Activated CD4-positive, alpha-beta memory T cell treated with anti-CD3 and anti-CD28 coated beads, Interleukin-2, amount 10 ng/mL, durations not matched to agents 7 days and 5 days (primary cell): Measurements from ENCODE around the gene PLPP3. TPM values are rescaled to one million over a fixed set of nuclear protein-coding genes. Genes with fewer than 3 reads are reported as not detected.

Source experiments
- CTCF ChIA-PET: fragments of 350-600 bp; sonication (Branson Sonifier 250); formaldehyde crosslinking; loops from one replicate; lab custom pipeline; 2021; ENCODE audit warnings: antibody characterized with exemption, inconsistent platforms; lab: Charles Lee
- POLR2A ChIA-PET: fragments of 350-600 bp; sonication (Branson Sonifier 250); formaldehyde crosslinking; loops from one replicate; lab custom pipeline; 2021; ENCODE audit warnings: antibody characterized with exemption; lab: Charles Lee
- DNase-seq: peaks from one replicate; pipeline ENCODE4 v3.0.0-alpha.2; 2020
- H3K27ac Mint-ChIP-seq: one replicate; pipeline ENCODE4 v1.8.0; 2021; ENCODE audit warnings: mild to moderate bottlenecking, mixed read lengths
- H3K27me3 Mint-ChIP-seq: one replicate; pipeline ENCODE4 v1.8.0; 2021; ENCODE audit warnings: mixed read lengths
- H3K36me3 Mint-ChIP-seq: one replicate; pipeline ENCODE4 v1.8.0; 2021; ENCODE audit warnings: low read depth, mixed read lengths
- H3K4me1 Mint-ChIP-seq: one replicate; pipeline ENCODE4 v1.8.0; 2021; ENCODE audit warnings: mixed read lengths
- H3K4me3 Mint-ChIP-seq: one replicate; pipeline ENCODE4 v1.8.0; 2021; ENCODE audit warnings: mild to moderate bottlenecking, mixed read lengths
- H3K9me3 Mint-ChIP-seq: one replicate; pipeline ENCODE4 v1.8.0; 2021; ENCODE audit warnings: mixed read lengths
- total RNA-seq, 2 experiments: library from RNA; stranded (reverse); gene quantifications; one replicate each; pipeline ENCODE4 v1.2.3, GENCODE V29; 2021

The PLPP3 gene
- total RNA-seq, 2 experiments from 2014 or later, result not detected

GRCh38 chr1:56462209-56462608, 117.2 kb downstream of the PLPP3 start:
- Mint-ChIP-seq H3K27me3 (no peaks in the 10 kb centered on the region), H3K4me3 (no peak overlapping the region), H3K9me3 (no peaks in the 10 kb centered on the region), H3K4me1 (no peaks in the 10 kb centered on the region), H3K27ac (no peak overlapping the region), H3K36me3 (no peaks in the 10 kb centered on the region)
- CTCF ChIA-PET, result interaction anchor here (0.6 kb wide), 1 partner anchor 521 kb away, joined by 3 read pairs; no protein-coding TSS in a partner anchor
- no peak for DNase-seq
- POLR2A ChIA-PET, result no interaction called here

GRCh38 chr1:56461158-56462127, 117.9 kb downstream of the PLPP3 start:
- no peaks in the 10 kb centered on the region for H3K36me3 Mint-ChIP-seq
- CTCF ChIA-PET, result no interaction called here
- POLR2A ChIA-PET, result no interaction called here
- no peaks in the 10 kb centered on the region for H3K27me3 Mint-ChIP-seq
- no peak for DNase-seq
- no peaks in the 10 kb centered on the region for H3K9me3 Mint-ChIP-seq
- H3K27ac Mint-ChIP-seq, result no peak overlapping the region
- H3K4me1 Mint-ChIP-seq, result no peaks in the 10 kb centered on the region
- H3K4me3 Mint-ChIP-seq, result no peak overlapping the region

- no peaks in the 10 kb centered on the region for H3K4me1 Mint-ChIP-seq
- H3K36me3 Mint-ChIP-seq, result no peaks in the 10 kb centered on the region
- no peak overlapping the region for H3K27ac Mint-ChIP-seq
- H3K27me3 Mint-ChIP-seq, result no peaks in the 10 kb centered on the region
- DNase-seq, result no peak
- POLR2A ChIA-PET, result no interaction called here
- CTCF ChIA-PET, result no interaction called here
- H3K9me3 Mint-ChIP-seq, result no peaks in the 10 kb centered on the region
- H3K4me3 Mint-ChIP-seq, result no peak overlapping the region
Measured at GRCh38 chr1:56459260-56459659, 120.1 kb downstream of the PLPP3 start.

- DNase-seq, result no peak
- Mint-ChIP-seq H3K4me3 (no peak overlapping the region), H3K4me1 (no peaks in the 10 kb centered on the region), H3K9me3 (no peaks in the 10 kb centered on the region), H3K36me3 (no peaks in the 10 kb centered on the region), H3K27ac (no peak overlapping the region), H3K27me3 (no peaks in the 10 kb centered on the region)
- CTCF ChIA-PET, result no interaction called here
- POLR2A ChIA-PET, result no interaction called here
Measured at GRCh38 chr1:56457756-56458375, 121.5 kb downstream of the PLPP3 start.

GRCh38 chr1:56456435-56457101, 122.8 kb downstream of the PLPP3 start:
- POLR2A ChIA-PET, result no interaction called here

GRCh38 chr1:56453417-56454078, 125.8 kb downstream of the PLPP3 start:
- Mint-ChIP-seq H3K4me3 (no peak overlapping the region), H3K36me3 (no peaks in the 10 kb centered on the region), H3K27me3 (no peaks in the 10 kb centered on the region), H3K27ac (no peak overlapping the region), H3K9me3 (no peaks in the 10 kb centered on the region), H3K4me1 (no peaks in the 10 kb centered on the region)
- CTCF ChIA-PET, result no interaction called here
- no peak for DNase-seq
- POLR2A ChIA-PET, result no interaction called here

More at GRCh38 chr1:56456435-56457101, 122.8 kb downstream of the PLPP3 start:
- Mint-ChIP-seq H3K27ac (no peak overlapping the region), H3K27me3 (no peaks in the 10 kb centered on the region), H3K4me3 (no peak overlapping the region), H3K36me3 (no peaks in the 10 kb centered on the region), H3K4me1 (no peaks in the 10 kb centered on the region), H3K9me3 (no peaks in the 10 kb centered on the region)
- CTCF ChIA-PET, result no interaction called here
- no peak for DNase-seq

GRCh38 chr1:56453016-56453415, 126.3 kb downstream of the PLPP3 start:
- Mint-ChIP-seq H3K9me3 (no peaks in the 10 kb centered on the region), H3K36me3 (no peaks in the 10 kb centered on the region), H3K27me3 (no peaks in the 10 kb centered on the region), H3K4me1 (no peaks in the 10 kb centered on the region), H3K4me3 (no peak overlapping the region), H3K27ac (no peak overlapping the region)
- DNase-seq, result no peak
- ChIA-PET POLR2A (no interaction called here), CTCF (no interaction called here)

GRCh38 chr1:56452027-56453011, 127.0 kb downstream of the PLPP3 start:
- H3K36me3 Mint-ChIP-seq, result no peaks in the 10 kb centered on the region
- CTCF ChIA-PET, result no interaction called here

GRCh38 chr1:56451491-56451890, 127.9 kb downstream of the PLPP3 start:
- no peaks in the 10 kb centered on the region for H3K9me3 Mint-ChIP-seq
- no peaks in the 10 kb centered on the region for H3K36me3 Mint-ChIP-seq
- H3K27me3 Mint-ChIP-seq, result no peaks in the 10 kb centered on the region
- no peak for DNase-seq
- no peak overlapping the region for H3K4me3 Mint-ChIP-seq
- H3K27ac Mint-ChIP-seq, result no peak overlapping the region
- CTCF ChIA-PET, result no interaction called here
- no peaks in the 10 kb centered on the region for H3K4me1 Mint-ChIP-seq
- POLR2A ChIA-PET, result no interaction called here

More at GRCh38 chr1:56452027-56453011, 127.0 kb downstream of the PLPP3 start:
- DNase-seq, result no peak
- POLR2A ChIA-PET, result no interaction called here
- no peak overlapping the region for H3K4me3 Mint-ChIP-seq
- H3K9me3 Mint-ChIP-seq, result no peaks in the 10 kb centered on the region
- no peaks in the 10 kb centered on the region for H3K4me1 Mint-ChIP-seq
- no peaks in the 10 kb centered on the region for H3K27me3 Mint-ChIP-seq
- H3K27ac Mint-ChIP-seq, result no peak overlapping the region

GRCh38 chr1:56450004-56450666, 129.2 kb downstream of the PLPP3 start:
- DNase-seq, result no peak
- no peaks in the 10 kb centered on the region for H3K27me3 Mint-ChIP-seq
- ChIA-PET POLR2A (no interaction called here), CTCF (no interaction called here)
- H3K9me3 Mint-ChIP-seq, result no peaks in the 10 kb centered on the region
- no peak overlapping the region for H3K27ac Mint-ChIP-seq
- H3K4me3 Mint-ChIP-seq, result no peak overlapping the region
- H3K36me3 Mint-ChIP-seq, result no peaks in the 10 kb centered on the region
- H3K4me1 Mint-ChIP-seq, result no peaks in the 10 kb centered on the region

- no peaks in the 10 kb centered on the region for H3K27me3 Mint-ChIP-seq
- no peaks in the 10 kb centered on the region for H3K4me1 Mint-ChIP-seq
- ChIA-PET CTCF (no interaction called here), POLR2A (no interaction called here)
- H3K9me3 Mint-ChIP-seq, result no peaks in the 10 kb centered on the region
- no peak overlapping the region for H3K4me3 Mint-ChIP-seq
- H3K36me3 Mint-ChIP-seq, result no peaks in the 10 kb centered on the region
- H3K27ac Mint-ChIP-seq, result no peak overlapping the region
- DNase-seq, result no peak
Measured at GRCh38 chr1:56448529-56449300, 130.6 kb downstream of the PLPP3 start.
